H1 (cell line): ENCODE measurements around the gene LCN10.

ENCODE experiments used
- GABPA ChIP-seq: IDR thresholded peaks from 2 replicates; pipeline ENCODE4 v1.6.1; 2011; ENCODE audit warnings: mild to moderate bottlenecking, low read length, moderate library complexity, borderline replicate concordance; ENCODE audit not compliant: insufficient read depth
- RAD21 ChIP-seq, 2 experiments: IDR thresholded peaks in 1 of 2; conservative IDR thresholded peaks in 1 of 2; 2 replicates each; pipeline ENCODE4 v1.6.1; 2011; ENCODE audit warnings: low read depth in 2 of 2, low read length in 2 of 2, improper control_type of control experiment in 1 of 2, inconsistent platforms in 1 of 2, mild to moderate bottlenecking in 1 of 2, moderate library complexity in 1 of 2

GRCh38 chr9:136760424-136760823, 17.7 kb upstream of the LCN10 start:
- no peak for TF ChIP-seq GABPA
- no peak for TF ChIP-seq RAD21 (IDR thresholded peaks at IDR 0.05 in 1 of 2, conservative IDR thresholded peaks at IDR 0.05 in 1 of 2; ENCODE audit: low read depth in 2 of 2, low read length in 2 of 2)
